Left forelimb (tissue), 1 donor: ENCODE measurements around the gene GRIK3.

Experiments
- DNase-seq: peaks from one replicate; pipeline ENCODE4 v3.0.0-alpha.2; 2018; ENCODE audit warnings: low spot score

GRIK3 gene

GRCh38 chr1:37043101-37043500 lies 8.8 kb upstream of the GRIK3 start:
- no peak for DNase-seq

GRCh38 chr1:37042506-37042905 lies 8.2 kb upstream of the GRIK3 start:
- no peak for DNase-seq

GRCh38 chr1:37041483-37041882 lies 7.2 kb upstream of the GRIK3 start:
- DNase-seq = no peak

- no peak for DNase-seq
Observed at GRCh38 chr1:37040773-37041172, 6.5 kb upstream of the GRIK3 start.

- DNase-seq = no peak
Observed at GRCh38 chr1:37040261-37040660, 5.9 kb upstream of the GRIK3 start.

GRCh38 chr1:37038227-37039093 lies 4.1 kb upstream of the GRIK3 start:
- no peak for DNase-seq

GRCh38 chr1:37037690-37038089 lies 3.4 kb upstream of the GRIK3 start:
- no peak for DNase-seq

GRCh38 chr1:37036667-37037053 lies 2.3 kb upstream of the GRIK3 start:
- DNase-seq = no peak

GRCh38 chr1:37035796-37036666 lies 1.7 kb upstream of the GRIK3 start:
- no peak for DNase-seq

GRCh38 chr1:37035014-37035691 lies 838 bp upstream of the GRIK3 start:
- no peak for DNase-seq

GRCh38 chr1:37033355-37034101 lies 787 bp downstream of the GRIK3 start:
- no peak for DNase-seq

- no peak for DNase-seq
Observed at GRCh38 chr1:37032660-37033354, 1.5 kb downstream of the GRIK3 start.

- DNase-seq = no peak
Observed at GRCh38 chr1:37031871-37032270, 2.4 kb downstream of the GRIK3 start.

GRCh38 chr1:37031429-37031828 lies 2.9 kb downstream of the GRIK3 start:
- DNase-seq = no peak

GRCh38 chr1:37028981-37029617 lies 5.2 kb downstream of the GRIK3 start:
- DNase-seq = no peak

GRCh38 chr1:37021502-37021901 lies 12.8 kb downstream of the GRIK3 start:
- DNase-seq = no peak

GRCh38 chr1:37020653-37021277 lies 13.6 kb downstream of the GRIK3 start:
- no peak for DNase-seq

- no peak for DNase-seq
Observed at GRCh38 chr1:37018510-37018909, 15.8 kb downstream of the GRIK3 start.

- no peak for DNase-seq
Observed at GRCh38 chr1:37017720-37018119, 16.6 kb downstream of the GRIK3 start.

GRCh38 chr1:37016121-37016520 lies 18.2 kb downstream of the GRIK3 start:
- DNase-seq = no peak
